ENCODE measurements around the gene CTDSPL.

CTDSPL gene

DNA sequence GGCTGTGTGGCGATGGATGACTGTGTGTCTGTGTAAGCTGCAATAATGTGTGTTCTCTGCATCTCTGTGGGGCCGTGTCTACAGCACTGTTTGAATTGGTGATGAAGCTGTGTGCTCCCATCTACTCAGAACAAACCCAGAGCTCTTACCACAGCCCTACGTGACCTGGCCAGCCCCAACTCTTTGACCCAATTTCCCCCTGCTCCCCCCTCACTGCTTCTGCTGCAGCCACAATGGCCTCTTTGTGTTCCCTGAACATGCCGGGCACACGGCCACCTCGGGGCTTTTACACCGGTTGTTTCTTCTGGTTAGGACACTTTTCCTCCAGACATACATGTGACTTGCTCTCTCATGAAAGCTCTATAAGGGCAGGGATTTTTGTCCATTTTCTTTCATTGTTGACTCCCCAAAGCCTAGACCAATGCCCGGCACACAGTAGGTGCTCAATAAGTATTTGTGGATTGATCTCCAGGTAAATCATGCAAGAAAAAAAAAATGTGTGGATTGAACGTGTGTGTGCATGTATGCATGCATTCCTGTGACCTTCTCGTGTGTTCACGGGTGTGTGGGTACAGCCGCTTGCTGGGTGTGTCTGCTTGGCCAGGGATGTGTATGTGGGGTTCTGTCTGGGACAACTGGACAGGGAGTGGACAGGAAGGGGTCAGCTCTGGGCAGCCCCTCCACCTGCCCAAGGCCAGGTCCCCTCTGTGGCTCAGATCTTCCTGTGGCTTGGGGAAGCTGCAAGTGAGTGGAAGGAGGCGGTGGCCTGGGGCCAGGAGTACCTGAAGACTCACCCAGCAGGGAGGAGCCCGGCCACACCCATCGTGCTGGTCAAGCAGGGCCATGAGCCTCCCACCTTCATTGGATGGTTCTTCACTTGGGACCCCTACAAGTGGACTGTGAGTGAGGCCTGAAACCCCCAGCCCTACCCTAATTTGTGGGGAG is 143.7 kb downstream of the CTDSPL start:
- no peak for DNase-seq

DNA sequence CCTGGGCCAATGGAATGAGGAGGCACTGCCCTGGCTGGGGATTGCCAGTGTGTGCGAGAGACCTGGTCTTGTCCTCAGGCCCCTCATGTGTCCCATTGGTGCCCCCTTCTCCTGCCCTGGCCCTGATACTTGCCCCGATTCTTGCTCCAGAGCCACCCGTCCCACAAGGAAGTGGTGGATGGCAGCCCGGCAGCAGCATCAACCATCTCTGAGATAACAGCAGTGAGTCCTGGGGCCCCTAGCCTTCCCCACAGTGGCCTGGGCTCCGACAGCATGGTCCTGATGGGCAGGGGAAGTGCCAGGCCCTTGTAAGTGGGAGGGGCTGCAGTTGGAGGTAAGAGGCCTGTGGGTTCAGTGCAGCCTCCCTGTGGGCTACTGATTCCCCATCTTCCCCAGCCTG is 144.4 kb downstream of the CTDSPL start:
- DNase-seq = no peak

DNA sequence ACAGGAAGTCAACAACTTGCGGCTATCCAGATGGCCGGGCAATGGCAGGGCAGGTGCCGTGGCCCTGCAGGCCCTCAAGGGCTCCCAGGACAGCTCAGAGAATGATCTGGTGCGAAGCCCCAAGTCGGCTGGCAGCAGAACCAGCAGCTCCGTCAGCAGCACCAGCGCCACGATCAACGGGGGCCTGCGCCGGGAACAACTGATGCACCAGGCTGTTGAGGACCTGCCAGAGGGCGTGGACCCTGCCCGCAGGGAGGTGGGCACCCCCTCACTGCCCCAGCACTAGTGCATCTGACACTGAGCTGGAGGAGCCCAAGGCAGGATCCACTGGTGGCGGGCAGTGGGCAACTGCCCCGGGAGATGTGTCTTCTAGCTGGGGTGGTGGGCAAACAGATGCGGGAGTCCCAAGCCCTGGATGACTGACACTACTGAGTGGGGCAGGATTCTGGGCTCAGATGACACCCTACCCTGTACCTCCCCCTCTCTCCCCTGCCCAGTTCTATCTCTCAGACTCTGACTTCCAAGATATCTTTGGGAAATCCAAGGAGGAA is 144.8 kb downstream of the CTDSPL start:
- DNase-seq = no peak

DNA sequence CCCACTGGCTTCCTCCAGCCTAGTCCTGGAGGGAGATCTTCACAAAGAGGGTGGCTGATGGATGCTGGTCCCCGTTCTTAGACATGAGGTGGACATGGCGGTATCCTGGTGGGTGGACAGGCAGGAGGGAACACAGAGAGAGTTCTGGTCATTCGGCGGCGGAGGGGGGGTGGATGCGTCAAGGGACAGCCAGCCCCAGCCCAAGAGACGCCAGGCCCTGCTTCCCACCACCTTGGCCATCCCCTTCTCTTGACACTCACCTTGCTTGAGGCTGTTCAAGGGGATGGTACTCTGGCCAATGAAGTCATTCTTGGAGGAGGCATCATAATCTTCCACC is 146.0 kb downstream of the CTDSPL start:
- DNase-seq = no peak

DNA sequence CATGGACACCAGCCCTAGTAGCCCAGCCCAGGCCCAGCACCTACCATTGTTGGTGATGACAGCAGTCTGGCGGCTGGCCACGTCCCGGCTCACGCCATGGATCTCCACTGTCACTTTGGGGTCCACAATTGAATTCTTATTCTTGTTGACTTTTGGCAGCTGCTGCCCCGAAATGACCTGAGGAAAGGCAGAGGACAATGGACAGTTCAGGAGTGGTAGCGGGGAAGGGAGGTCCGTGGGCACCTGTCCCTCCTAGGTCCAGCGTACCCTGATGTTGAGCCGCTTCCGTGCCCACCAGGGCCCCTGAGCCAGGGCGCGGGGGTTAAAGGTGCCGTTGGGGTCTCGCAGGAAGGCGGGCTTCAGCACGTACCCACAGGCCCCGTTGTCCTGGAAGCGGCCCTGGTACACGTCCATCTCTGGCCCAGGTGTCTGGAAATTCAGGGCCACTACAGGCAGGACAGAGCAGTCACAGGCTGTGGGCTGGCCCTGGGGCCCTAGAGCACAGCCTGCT is 146.6 kb downstream of the CTDSPL start:
- DNase-seq = no peak

DNA sequence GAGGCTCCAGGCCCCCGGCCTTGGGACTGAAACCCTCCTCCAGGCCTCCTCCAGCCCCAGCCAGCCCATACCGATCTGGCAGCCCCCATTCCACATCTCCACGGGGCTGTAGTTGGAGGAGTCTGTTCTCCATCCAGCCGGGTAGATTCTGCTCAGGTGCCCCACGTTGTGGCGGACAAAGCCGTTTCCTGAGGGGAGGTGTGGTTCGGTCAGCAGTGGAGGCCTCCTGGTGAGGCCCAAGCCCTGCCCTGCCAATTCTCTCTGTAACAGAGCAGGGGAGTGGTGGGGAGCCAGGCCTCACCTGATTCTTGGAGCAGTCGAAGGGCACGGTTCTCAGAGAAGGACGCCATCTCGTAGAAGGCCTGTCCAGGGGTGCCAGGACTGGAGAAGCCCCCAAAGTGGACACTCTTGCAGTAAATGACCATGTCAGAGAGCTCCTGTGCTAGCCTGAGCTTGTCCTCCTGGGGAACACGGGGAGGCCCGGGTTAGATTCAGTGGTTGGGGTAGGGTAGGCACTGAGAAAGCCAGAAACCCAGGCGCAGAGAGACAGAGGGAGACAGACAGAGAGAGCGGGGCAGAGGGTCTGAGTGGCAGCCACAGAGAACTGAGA is 147.4 kb downstream of the CTDSPL start:
- no peak for DNase-seq

DNA sequence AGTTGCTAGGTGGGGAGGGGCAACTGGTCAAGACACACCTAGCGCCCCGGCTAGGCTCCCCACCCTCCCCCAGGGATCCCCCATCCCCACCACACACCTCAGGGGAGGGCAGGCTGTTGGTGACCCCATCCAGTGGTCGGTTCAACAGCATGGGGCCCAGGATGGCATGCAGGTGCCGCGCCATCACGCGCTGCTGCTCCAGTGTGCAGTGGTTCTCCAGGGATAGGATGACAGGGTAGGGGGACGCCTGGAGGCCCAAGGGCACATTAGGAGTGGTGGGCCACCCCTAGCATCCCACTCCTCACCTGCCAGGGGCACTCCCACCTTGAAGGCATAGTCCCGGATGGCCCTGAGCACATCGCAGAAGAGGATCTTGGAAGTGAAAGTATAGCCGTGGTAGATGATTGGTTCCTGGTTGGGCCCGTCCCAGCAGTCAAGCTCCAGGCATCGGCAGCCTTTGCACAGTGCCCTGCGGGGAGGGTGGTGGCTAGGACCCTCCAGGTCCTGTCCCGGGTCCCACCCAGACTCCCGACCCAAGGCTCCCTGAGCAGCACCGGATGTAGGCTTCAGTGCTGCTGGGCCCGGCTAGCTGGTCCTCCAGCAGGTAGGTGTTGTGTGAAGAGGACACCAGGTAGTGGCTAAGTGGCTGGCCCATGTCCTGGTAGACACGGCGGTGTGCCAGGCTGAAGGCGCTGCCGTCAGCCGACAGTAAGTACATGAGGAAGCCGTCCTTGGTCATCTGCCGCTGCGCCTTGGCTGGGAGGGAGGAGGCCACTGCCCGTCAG is 148.3 kb downstream of the CTDSPL start:
- no peak for DNase-seq

DNA sequence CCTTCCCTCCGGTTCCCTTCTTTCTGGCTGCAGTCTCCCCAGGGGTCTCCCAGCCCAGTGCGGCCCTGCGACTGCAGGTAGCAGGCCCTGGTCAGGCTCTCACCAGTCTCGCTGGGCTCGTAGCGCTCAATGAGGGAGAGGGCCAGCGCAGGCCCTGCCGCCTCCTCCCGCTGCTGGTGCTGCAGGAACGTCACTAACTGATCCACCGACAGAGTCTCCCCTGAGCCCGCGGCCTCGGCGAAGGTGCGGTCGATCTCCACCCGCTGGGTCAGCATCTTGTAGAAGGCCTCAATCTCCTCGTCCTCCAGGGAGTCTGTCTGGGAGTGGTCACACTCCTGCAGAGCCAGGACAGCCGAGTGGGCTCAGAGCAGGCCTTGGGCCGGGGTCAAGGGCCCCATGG is 149.4 kb downstream of the CTDSPL start:
- DNase-seq = no peak

DNA sequence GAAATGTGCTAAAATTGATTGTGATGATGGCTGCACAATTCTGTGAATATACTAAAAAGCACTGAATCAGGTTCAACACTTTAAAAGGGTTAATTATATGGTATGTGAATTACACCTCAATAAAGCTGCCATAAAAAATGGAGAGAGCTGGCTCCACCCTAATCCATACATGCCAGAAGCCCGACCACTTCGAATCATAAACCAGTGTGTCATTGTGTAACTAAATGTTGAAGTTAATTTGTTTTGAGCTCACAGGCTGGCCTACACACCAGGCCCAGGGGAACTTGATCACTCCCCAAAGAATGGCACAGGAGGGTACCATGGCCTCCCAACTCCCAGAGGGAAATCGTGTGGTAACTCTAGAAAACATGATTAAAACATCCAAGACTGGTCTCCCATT is 153.8 kb downstream of the CTDSPL start:
- DNase-seq = no peak

DNA sequence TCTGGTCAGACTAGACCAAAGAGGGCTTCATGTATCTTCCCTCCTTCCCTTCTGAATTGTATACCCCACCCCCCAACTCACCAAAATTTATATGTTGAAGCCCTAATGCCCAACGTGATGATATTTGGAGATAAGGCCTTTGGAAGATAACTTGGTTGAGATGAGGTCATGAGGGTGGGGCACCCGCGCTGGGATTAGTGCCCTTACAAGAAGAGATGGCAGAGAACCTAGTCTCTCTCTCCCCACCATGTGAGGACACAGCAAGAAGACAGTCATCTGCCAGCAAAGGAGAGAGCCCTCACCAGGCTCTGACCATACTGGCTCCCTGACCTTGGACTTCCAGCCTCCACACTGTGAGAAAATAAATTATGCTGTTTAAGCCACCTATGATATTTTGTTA is 154.3 kb downstream of the CTDSPL start:
- DNase-seq = no peak

DNA sequence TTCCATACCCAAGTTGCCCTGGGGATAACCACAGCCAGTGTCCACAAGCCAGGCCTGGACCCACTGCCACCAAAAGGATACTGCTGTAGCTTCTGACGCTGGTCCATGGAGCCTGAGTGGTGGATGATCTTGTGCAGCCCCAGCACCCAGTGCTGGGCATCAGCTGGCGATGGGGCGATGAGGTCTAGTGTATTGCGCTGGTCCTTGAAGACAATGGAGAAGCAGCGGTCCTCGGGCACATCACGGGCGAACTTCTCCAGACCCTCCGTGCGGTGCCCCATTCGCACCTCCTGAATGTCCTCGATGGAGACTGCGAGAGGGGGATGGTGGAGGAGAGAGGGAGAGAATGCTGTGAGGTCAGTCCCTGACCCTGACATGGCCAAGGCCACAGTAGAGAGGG is 154.7 kb downstream of the CTDSPL start:
- no peak for DNase-seq

DNA sequence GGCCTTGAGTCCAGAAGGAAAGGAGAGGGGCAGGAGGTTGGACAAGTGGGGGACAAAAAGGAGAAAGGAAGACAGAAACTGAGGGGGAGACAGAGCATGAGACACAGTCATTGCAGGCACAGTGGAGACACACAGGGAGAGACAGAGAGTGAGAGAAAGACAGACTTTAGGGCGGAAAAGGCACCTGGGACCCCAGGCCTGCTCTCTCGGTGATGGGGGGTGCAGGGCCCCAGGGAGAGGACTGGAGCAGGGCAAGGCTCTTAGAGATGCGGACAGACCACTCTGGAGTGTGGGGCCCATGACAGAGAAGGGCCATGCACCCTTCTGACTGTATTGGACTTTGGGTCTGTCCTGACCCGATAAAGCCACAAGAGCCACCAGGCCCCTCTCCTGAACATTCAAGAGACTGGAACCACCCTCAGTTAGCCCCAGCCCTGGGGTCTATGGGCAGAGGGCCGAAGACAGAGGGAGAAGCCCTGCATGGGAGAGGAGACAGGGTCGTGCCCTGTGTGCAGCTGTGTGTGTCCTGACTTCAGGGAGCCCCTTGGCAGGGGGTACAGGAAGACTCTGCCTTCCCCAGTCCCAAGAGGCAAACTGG is 155.3 kb downstream of the CTDSPL start:
- no peak for DNase-seq

DNA sequence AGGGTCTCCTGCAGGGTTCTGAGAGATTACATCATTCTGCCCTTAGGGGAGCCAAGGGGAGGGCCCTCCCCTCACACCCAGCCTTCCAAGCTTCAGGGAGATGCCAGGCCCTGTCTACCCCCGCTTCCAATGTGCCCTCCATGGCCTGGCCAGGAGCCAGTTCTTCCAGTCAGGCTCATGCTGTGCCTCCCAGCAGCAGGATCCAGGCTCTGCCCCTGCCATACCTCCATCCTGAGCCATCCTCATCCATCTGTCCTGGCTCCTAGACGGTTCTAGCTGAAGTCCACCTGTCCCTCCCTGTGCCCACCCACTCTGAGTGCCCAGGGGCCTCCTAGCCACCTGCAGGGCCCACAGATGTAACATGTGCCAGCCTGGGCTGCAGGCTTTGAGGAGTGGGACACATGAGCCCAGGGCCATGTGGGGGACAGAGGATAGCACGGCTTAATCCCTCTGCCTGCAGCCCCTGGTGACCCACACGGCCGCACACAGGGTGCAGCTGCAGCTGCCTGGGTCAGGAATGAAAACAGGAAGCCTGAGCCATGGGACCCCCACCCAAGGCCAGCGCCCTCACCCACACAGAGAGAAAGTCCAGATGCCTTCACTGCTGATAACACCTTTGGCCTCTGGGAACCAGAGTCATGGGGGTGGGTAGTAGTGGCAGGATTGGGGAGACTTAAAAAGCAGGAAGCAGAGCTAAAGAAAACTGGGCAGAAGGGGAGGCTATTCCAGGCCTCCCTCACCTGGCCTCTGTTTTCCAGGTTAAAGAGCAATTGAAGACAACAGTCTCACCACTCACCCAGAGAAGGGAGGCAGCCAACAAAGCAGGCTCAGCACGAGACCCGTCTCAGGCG is 156.0 kb downstream of the CTDSPL start:
- DNase-seq = no peak

DNA sequence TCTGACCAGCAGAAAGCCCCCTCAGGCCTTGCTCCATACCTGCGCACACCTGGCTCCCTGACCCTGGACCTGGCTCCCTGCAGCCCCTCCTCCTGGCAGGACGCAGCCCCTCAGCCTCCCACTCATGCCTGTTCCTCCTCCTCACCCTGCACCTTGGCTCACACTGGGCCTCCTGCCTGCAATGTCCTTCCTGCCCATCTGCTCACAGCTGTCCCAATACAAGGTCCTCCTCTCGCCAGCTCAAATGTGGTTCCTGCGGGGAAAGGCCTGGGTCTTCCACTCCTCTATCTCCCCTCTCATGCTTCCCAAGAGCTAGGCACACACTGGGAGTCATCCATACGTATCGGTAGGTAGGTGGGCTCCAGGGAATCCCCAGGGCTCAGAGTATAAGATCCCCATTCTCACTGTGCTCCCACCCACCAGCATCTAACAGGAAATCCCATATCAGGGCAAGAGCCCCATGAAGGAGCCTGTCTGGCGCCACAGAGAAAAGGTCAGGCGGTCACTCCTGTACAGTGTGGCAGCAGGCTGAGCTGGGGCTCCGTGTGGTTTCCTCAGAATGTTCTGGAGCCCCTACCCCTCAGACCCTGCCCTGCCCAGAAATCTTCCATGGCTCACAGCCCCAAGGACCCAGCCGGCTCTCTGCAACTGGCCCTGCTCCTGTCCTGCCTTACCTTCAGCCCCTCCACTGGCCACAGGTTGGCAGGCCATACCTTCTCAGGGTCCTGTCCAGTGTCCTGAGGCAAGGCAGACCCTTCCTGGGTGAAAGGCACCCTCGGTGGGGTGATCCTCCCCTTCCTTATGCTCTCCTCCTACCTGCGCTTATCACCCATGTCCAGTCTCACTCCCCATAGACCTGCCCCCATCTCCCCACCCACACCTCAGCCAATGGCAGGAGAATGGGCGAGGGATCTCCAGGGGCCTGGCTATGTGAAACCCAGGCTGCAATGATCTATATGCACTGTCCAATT is 156.9 kb downstream of the CTDSPL start:
- DNase-seq = no peak

DNA sequence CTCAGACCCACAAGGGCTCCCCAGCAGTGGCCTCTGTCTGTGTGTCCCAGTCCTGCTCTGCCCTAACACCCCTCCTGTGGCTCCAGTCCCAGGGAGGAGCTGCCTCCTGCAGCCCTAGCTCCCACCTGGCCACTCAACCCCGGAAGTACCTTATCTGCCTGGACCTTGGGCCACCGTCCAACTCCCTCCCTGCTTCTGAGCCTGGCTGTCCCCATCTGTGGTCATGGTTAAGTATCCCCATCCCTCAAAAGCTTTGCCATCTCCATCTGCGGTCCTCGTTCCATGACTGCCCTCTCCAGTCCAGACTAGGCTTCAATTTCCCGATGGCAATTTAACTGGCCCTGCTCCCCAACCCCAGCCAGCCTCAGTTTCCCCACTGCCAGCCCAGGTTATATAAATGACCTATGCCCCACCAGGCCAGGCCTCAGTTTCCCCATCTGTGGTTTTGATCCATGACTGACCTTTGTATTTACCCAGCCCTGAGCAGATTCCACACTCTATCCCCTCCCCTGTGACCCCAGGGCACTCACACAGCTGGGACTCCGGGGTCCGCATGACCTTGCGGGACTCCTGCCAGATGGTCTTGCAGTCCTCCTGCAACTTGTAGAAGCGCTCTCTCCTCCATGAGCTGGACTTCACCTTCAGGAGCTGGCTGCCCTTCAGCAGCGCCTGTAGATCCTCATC is 158.1 kb downstream of the CTDSPL start:
- DNase-seq = no peak

DNA sequence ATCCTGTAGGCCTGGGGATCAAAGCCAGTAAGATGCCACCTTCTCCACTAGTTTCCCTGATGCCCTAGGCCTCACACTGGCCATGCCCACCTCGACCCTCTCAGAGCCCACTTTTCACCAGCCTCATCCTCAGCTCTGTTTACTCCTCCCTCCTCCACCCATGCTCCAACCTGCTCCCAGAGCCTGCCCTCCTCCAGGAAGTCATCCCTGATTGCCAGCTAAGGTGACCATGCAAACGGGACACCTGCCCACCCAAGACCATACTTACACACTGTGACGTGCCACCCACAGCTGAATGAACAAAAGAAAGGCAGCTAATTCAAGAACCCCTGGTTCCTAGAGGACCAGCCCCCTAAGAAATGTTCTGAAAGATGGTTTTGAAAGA is 158.7 kb downstream of the CTDSPL start:
- no peak for DNase-seq

DNA sequence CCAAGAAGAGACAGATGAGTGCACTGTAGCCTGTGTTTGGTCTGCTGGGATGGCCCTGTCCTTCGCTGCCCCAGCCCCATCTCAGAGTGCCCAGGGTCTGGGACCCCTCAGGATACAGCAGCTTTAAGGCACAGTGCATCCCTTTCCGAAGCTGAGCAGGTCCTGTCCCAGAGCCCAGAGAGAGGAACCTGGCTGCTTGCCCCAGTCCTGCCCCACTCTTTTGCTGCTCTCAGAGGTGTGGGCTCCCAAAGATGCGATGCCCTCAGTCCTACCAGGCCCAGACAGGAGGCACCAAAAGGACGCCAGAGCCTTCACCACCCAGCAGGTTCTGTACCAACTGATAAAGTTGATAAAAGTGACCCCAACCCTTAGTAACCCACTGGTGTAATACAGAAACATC is 159.5 kb downstream of the CTDSPL start:
- no peak for DNase-seq

DNA sequence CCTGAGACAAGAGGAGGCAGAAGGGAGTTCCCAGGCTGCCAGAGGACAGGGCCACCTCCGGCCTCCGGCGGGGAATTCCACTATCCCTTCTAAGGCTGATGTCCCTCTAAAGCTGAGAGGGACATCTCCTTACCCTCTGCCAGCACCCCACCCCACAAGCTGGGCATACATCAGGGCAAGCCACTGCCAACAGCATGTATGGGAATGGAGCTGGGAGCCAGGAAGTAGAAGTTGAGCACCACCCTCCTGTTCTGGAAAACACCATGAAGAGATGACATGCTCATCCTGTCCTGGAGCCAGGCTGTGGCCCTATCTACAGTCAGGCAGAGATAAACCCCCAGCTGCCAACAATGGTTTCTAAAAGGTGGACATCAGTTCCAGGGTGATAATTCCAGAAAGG is 160.6 kb downstream of the CTDSPL start:
- DNase-seq = no peak

DNA sequence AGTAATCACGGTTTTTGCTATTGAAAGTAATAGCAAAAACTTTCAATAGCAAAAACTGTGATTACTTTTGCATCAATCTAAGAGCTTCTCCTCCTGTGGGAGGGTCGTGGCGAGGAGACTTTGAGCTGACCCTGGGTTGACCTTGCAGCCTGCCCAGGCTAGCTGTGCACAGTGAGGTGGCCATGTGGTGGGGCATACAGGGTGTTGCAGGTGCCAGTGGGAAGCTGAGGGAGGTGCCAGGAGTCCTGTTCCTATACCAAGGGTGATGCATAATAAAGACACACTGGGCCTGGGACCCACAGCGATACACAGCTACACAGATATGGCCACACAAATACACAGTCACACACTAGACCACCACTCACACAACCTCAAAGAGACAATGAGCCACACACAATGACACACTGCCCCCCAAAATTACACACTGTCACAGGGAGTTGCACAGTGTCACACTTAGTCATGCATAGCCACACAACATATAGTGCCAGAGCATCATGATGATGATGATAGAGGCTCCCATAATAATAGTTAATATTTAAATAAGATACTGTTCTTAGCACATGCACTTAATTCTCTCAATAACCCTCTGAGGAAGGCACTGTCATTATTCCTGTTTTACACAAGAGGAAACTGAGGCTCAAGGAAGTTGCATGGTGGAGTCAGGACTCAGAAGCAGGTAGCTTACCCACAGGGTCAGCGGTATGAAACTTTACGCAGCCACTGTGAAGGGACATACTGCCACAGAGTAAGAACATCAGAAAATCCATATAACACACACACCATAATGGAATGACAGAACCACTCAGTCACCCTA is 161.4 kb downstream of the CTDSPL start:
- no peak for DNase-seq

Data from SIG-M5 (cell line).